ENCODE measurements around the gene ELMO1. TPM values are rescaled to one million over a fixed set of nuclear protein-coding genes. Genes with fewer than 3 reads are reported as not detected.

ELMO1 gene
- total RNA-seq, 1 experiment from 2014 or later: 137 TPM

GRCh38 chr7:37476881-37477450 is 28.3 kb upstream of the ELMO1 start:
- Histone ChIP-seq H3K9me3 (ENCODE audit: low read length) (no peaks in the 10 kb centered on the region), H3K36me3 (ENCODE audit: insufficient read depth, low read length) (no peaks in the 10 kb centered on the region), H3K27me3 (ENCODE audit: low read length) (0 out of 2 replicates have a peak, but pooled peaks cover 3% of the 10 kb centered on the region), H3K79me2 (ENCODE audit: low read length) (no peaks in the 10 kb centered on the region), H3K9ac (ENCODE audit: low read length) (no peak overlapping the region), H3K4me3 (ENCODE audit: low read length) (no peak overlapping the region), H3K4me1 (ENCODE audit: low read length) (no peaks in the 10 kb centered on the region), H3K27ac (ENCODE audit: low read length) (no peak overlapping the region), H2AFZ (ENCODE audit: low read length) (no peak overlapping the region), H3K9me2 (replicated peaks; ENCODE audit: insufficient read depth, low read length) (no peaks in the 10 kb centered on the region), H4K20me1 (ENCODE audit: insufficient read depth, low read depth, low read length) (no peaks in the 10 kb centered on the region), H3K4me2 (ENCODE audit: low read depth, low read length, poor library complexity, severe bottlenecking) (no peak overlapping the region)
- DNase-seq: no peak

GRCh38 chr7:37476428-37476827 is 27.8 kb upstream of the ELMO1 start:
- no peaks in the 10 kb centered on the region for H3K4me1 ChIP-seq (ENCODE audit: low read length)
- no peaks in the 10 kb centered on the region for H4K20me1 ChIP-seq (ENCODE audit: insufficient read depth, low read depth, low read length)
- no peaks in the 10 kb centered on the region for H3K79me2 ChIP-seq (ENCODE audit: low read length)
- no peak overlapping the region for H3K27ac ChIP-seq (ENCODE audit: low read length)
- no peak overlapping the region for H3K4me2 ChIP-seq (ENCODE audit: low read depth, low read length, poor library complexity, severe bottlenecking)
- 0 out of 2 replicates have a peak, but pooled peaks cover 3% of the 10 kb centered on the region for H3K27me3 ChIP-seq (ENCODE audit: low read length)
- no peaks in the 10 kb centered on the region for H3K9me2 ChIP-seq (replicated peaks; ENCODE audit: insufficient read depth, low read length)
- no peak overlapping the region for H3K9ac ChIP-seq (ENCODE audit: low read length)
- no peak overlapping the region for H3K4me3 ChIP-seq (ENCODE audit: low read length)
- H3K36me3 ChIP-seq (ENCODE audit: insufficient read depth, low read length): no peaks in the 10 kb centered on the region
- no peak overlapping the region for H2AFZ ChIP-seq (ENCODE audit: low read length)
- no peaks in the 10 kb centered on the region for H3K9me3 ChIP-seq (ENCODE audit: low read length)
- no peak for DNase-seq

- H3K4me1 ChIP-seq (ENCODE audit: low read length): no peaks in the 10 kb centered on the region
- H3K27me3 ChIP-seq (ENCODE audit: low read length): 0 out of 2 replicates have a peak, but pooled peaks cover 3% of the 10 kb centered on the region
- no peak overlapping the region for H3K4me3 ChIP-seq (ENCODE audit: low read length)
- no peak overlapping the region for H3K27ac ChIP-seq (ENCODE audit: low read length)
- no peak overlapping the region for H3K9ac ChIP-seq (ENCODE audit: low read length)
- DNase-seq: no peak
- H3K36me3 ChIP-seq (ENCODE audit: insufficient read depth, low read length): no peaks in the 10 kb centered on the region
- no peaks in the 10 kb centered on the region for H4K20me1 ChIP-seq (ENCODE audit: insufficient read depth, low read depth, low read length)
- no peaks in the 10 kb centered on the region for H3K9me2 ChIP-seq (replicated peaks; ENCODE audit: insufficient read depth, low read length)
- no peaks in the 10 kb centered on the region for H3K9me3 ChIP-seq (ENCODE audit: low read length)
- no peak overlapping the region for H2AFZ ChIP-seq (ENCODE audit: low read length)
- no peaks in the 10 kb centered on the region for H3K79me2 ChIP-seq (ENCODE audit: low read length)
- no peak overlapping the region for H3K4me2 ChIP-seq (ENCODE audit: low read depth, low read length, poor library complexity, severe bottlenecking)
Measured at GRCh38 chr7:37475646-37476045, 27.0 kb upstream of the ELMO1 start.

GRCh38 chr7:37471619-37472018 is 23.0 kb upstream of the ELMO1 start:
- H3K27me3 ChIP-seq (ENCODE audit: low read length): 0 out of 2 replicates have a peak, but pooled peaks cover 3% of the 10 kb centered on the region
- no peaks in the 10 kb centered on the region for H3K9me2 ChIP-seq (replicated peaks; ENCODE audit: insufficient read depth, low read length)
- H3K36me3 ChIP-seq (ENCODE audit: insufficient read depth, low read length): no peaks in the 10 kb centered on the region
- no peaks in the 10 kb centered on the region for H3K9me3 ChIP-seq (ENCODE audit: low read length)
- no peak overlapping the region for H3K9ac ChIP-seq (ENCODE audit: low read length)
- H3K4me3 ChIP-seq (ENCODE audit: low read length): no peak overlapping the region
- H3K27ac ChIP-seq (ENCODE audit: low read length): no peak overlapping the region
- no peaks in the 10 kb centered on the region for H4K20me1 ChIP-seq (ENCODE audit: insufficient read depth, low read depth, low read length)
- H3K4me2 ChIP-seq (ENCODE audit: low read depth, low read length, poor library complexity, severe bottlenecking): no peak overlapping the region
- no peaks in the 10 kb centered on the region for H3K4me1 ChIP-seq (ENCODE audit: low read length)
- no peak for DNase-seq
- no peaks in the 10 kb centered on the region for H3K79me2 ChIP-seq (ENCODE audit: low read length)
- no peak overlapping the region for H2AFZ ChIP-seq (ENCODE audit: low read length)

- DNase-seq: no peak
- Histone ChIP-seq H3K36me3 (ENCODE audit: insufficient read depth, low read length) (no peaks in the 10 kb centered on the region), H3K4me1 (ENCODE audit: low read length) (no peaks in the 10 kb centered on the region), H3K4me3 (ENCODE audit: low read length) (no peak overlapping the region), H3K9me2 (replicated peaks; ENCODE audit: insufficient read depth, low read length) (no peaks in the 10 kb centered on the region), H2AFZ (ENCODE audit: low read length) (no peak overlapping the region), H3K9me3 (ENCODE audit: low read length) (no peaks in the 10 kb centered on the region), H3K27me3 (ENCODE audit: low read length) (no peaks in the 10 kb centered on the region), H3K27ac (ENCODE audit: low read length) (no peak overlapping the region), H3K4me2 (ENCODE audit: low read depth, low read length, poor library complexity, severe bottlenecking) (no peak overlapping the region), H3K9ac (ENCODE audit: low read length) (no peak overlapping the region), H3K79me2 (ENCODE audit: low read length) (no peaks in the 10 kb centered on the region), H4K20me1 (ENCODE audit: insufficient read depth, low read depth, low read length) (no peaks in the 10 kb centered on the region)
Measured at GRCh38 chr7:37467002-37467401, 18.3 kb upstream of the ELMO1 start.

GRCh38 chr7:37462138-37462537 is 13.5 kb upstream of the ELMO1 start:
- no peaks in the 10 kb centered on the region for H3K79me2 ChIP-seq (ENCODE audit: low read length)
- H2AFZ ChIP-seq (ENCODE audit: low read length): no peak overlapping the region
- H3K9me3 ChIP-seq (ENCODE audit: low read length): no peaks in the 10 kb centered on the region
- no peaks in the 10 kb centered on the region for H3K9me2 ChIP-seq (replicated peaks; ENCODE audit: insufficient read depth, low read length)
- no peak overlapping the region for H3K4me3 ChIP-seq (ENCODE audit: low read length)
- no peak overlapping the region for H3K27ac ChIP-seq (ENCODE audit: low read length)
- H3K27me3 ChIP-seq (ENCODE audit: low read length): no peaks in the 10 kb centered on the region
- H3K4me2 ChIP-seq (ENCODE audit: low read depth, low read length, poor library complexity, severe bottlenecking): no peak overlapping the region
- no peak for DNase-seq
- H3K4me1 ChIP-seq (ENCODE audit: low read length): no peaks in the 10 kb centered on the region
- no peak overlapping the region for H3K9ac ChIP-seq (ENCODE audit: low read length)
- no peaks in the 10 kb centered on the region for H4K20me1 ChIP-seq (ENCODE audit: insufficient read depth, low read depth, low read length)
- no peaks in the 10 kb centered on the region for H3K36me3 ChIP-seq (ENCODE audit: insufficient read depth, low read length)

- no peaks in the 10 kb centered on the region for H3K36me3 ChIP-seq (ENCODE audit: insufficient read depth, low read length)
- no peak for DNase-seq
- no peak overlapping the region for H3K4me3 ChIP-seq (ENCODE audit: low read length)
- H3K27ac ChIP-seq (ENCODE audit: low read length): no peak overlapping the region
- H3K9ac ChIP-seq (ENCODE audit: low read length): no peak overlapping the region
- H4K20me1 ChIP-seq (ENCODE audit: insufficient read depth, low read depth, low read length): no peaks in the 10 kb centered on the region
- H2AFZ ChIP-seq (ENCODE audit: low read length): no peak overlapping the region
- no peaks in the 10 kb centered on the region for H3K79me2 ChIP-seq (ENCODE audit: low read length)
- H3K4me1 ChIP-seq (ENCODE audit: low read length): peaks cover 4% of the 10 kb centered on the region
- no peaks in the 10 kb centered on the region for H3K9me3 ChIP-seq (ENCODE audit: low read length)
- H3K9me2 ChIP-seq (replicated peaks; ENCODE audit: insufficient read depth, low read length): no peaks in the 10 kb centered on the region
- no peaks in the 10 kb centered on the region for H3K27me3 ChIP-seq (ENCODE audit: low read length)
- no peak overlapping the region for H3K4me2 ChIP-seq (ENCODE audit: low read depth, low read length, poor library complexity, severe bottlenecking)
Measured at GRCh38 chr7:37455081-37455480, 6.4 kb upstream of the ELMO1 start.

GRCh38 chr7:37452346-37452745 is 3.7 kb upstream of the ELMO1 start:
- Histone ChIP-seq H4K20me1 (ENCODE audit: insufficient read depth, low read depth, low read length) (no peaks in the 10 kb centered on the region), H3K79me2 (ENCODE audit: low read length) (no peaks in the 10 kb centered on the region), H3K27ac (ENCODE audit: low read length) (no peak overlapping the region), H3K4me2 (ENCODE audit: low read depth, low read length, poor library complexity, severe bottlenecking) (no peak overlapping the region), H3K36me3 (ENCODE audit: insufficient read depth, low read length) (no peaks in the 10 kb centered on the region), H3K9ac (ENCODE audit: low read length) (no peak overlapping the region), H3K4me1 (ENCODE audit: low read length) (peaks cover 21% of the 10 kb centered on the region), H3K4me3 (ENCODE audit: low read length) (no peak overlapping the region), H3K9me3 (ENCODE audit: low read length) (no peaks in the 10 kb centered on the region), H3K27me3 (ENCODE audit: low read length) (no peaks in the 10 kb centered on the region), H3K9me2 (replicated peaks; ENCODE audit: insufficient read depth, low read length) (no peaks in the 10 kb centered on the region), H2AFZ (ENCODE audit: low read length) (no peak overlapping the region)
- no peak for DNase-seq
